ES-I3 (cell line): Measurements from ENCODE around the gene ATG14.
"Not testable (repeated sequence)": the region's sequence is repeated elsewhere in the genome, so short reads cannot be mapped to it uniquely, and the experiment has no call there.

Experiments
- H3K36me3 ChIP-seq: 2 replicates; pipeline ENCODE4 v1.6.1; 2013; ENCODE audit warnings: mild to moderate bottlenecking, low read length, control low read depth, moderate library complexity; ENCODE audit not compliant: insufficient read depth
- H3K4me1 ChIP-seq: 2 replicates; pipeline ENCODE4 v1.6.1; 2013; ENCODE audit warnings: mild to moderate bottlenecking, control low read depth, low read length; ENCODE audit not compliant: insufficient read depth
- H3K9ac ChIP-seq: 2 replicates; pipeline ENCODE4 v1.6.1; 2013; ENCODE audit warnings: low read depth, mild to moderate bottlenecking, low read length, moderate library complexity
- H3K9me3 ChIP-seq: 2 replicates; pipeline ENCODE4 v1.6.1; 2013; ENCODE audit warnings: mild to moderate bottlenecking, low read length, moderate library complexity; ENCODE audit not compliant: control insufficient read depth, insufficient read depth

ATG14 gene

GRCh38 chr14:55411426-55412389 lies at the start of gene ATG14:
Gene ATG14 (minus strand): TSS chr14:55411830. CDS start chr14:55411822, 8 bp downstream.
- H3K9ac ChIP-seq = peak within 1 kb of the TSS; percentile 62
- no peaks in the 10 kb centered on the region for H3K36me3 ChIP-seq
- peaks cover 5% of the 10 kb centered on the region for H3K4me1 ChIP-seq
- H3K9me3 ChIP-seq = no peaks in the 10 kb centered on the region

GRCh38 chr14:55458800-55459515 lies 47.3 kb upstream of the ATG14 start:
- H3K4me1 ChIP-seq = peaks cover 10% of the 10 kb centered on the region
- H3K36me3 ChIP-seq = no peaks in the 10 kb centered on the region
- H3K9ac ChIP-seq = no peak overlapping the region
- peaks cover 5% of the 10 kb centered on the region; the same call in 1 of the 2 replicates for H3K9me3 ChIP-seq

GRCh38 chr14:55457496-55457895 lies 45.9 kb upstream of the ATG14 start:
- Histone ChIP-seq H3K4me1 (peaks cover 13% of the 10 kb centered on the region), H3K36me3 (no peaks in the 10 kb centered on the region), H3K9me3 (peaks cover 5% of the 10 kb centered on the region; the same call in 1 of the 2 replicates), H3K9ac (no peak overlapping the region)

- H3K9ac ChIP-seq, H3K9me3 ChIP-seq, H3K36me3 ChIP-seq: not testable (repeated sequence)
- peaks cover 13% of the 10 kb centered on the region for H3K4me1 ChIP-seq
Observed at GRCh38 chr14:55456411-55456810, 44.8 kb upstream of the ATG14 start.

- no peaks in the 10 kb centered on the region for H3K36me3 ChIP-seq
- peaks cover 5% of the 10 kb centered on the region; the same call in 1 of the 2 replicates for H3K9me3 ChIP-seq
- no peak overlapping the region for H3K9ac ChIP-seq
- peaks cover 13% of the 10 kb centered on the region for H3K4me1 ChIP-seq
Observed at GRCh38 chr14:55454264-55455002, 42.8 kb upstream of the ATG14 start.

- peaks cover 19% of the 10 kb centered on the region for H3K4me1 ChIP-seq
Observed at GRCh38 chr14:55451950-55452349, 40.3 kb upstream of the ATG14 start.

GRCh38 chr14:55451398-55451797 lies 39.8 kb upstream of the ATG14 start:
- Histone ChIP-seq H3K9me3 (no peaks in the 10 kb centered on the region), H3K9ac (no peak overlapping the region), H3K4me1 (peaks cover 23% of the 10 kb centered on the region), H3K36me3 (no peaks in the 10 kb centered on the region)

More at GRCh38 chr14:55451950-55452349, 40.3 kb upstream of the ATG14 start:
- Histone ChIP-seq H3K9me3 (no peaks in the 10 kb centered on the region), H3K36me3 (no peaks in the 10 kb centered on the region), H3K9ac (no peak overlapping the region)

GRCh38 chr14:55450987-55451386 lies 39.4 kb upstream of the ATG14 start:
- no peaks in the 10 kb centered on the region for H3K9me3 ChIP-seq
- no peaks in the 10 kb centered on the region for H3K36me3 ChIP-seq
- peaks cover 23% of the 10 kb centered on the region for H3K4me1 ChIP-seq

GRCh38 chr14:55450539-55450938 lies 38.9 kb upstream of the ATG14 start:
- no peaks in the 10 kb centered on the region for H3K9me3 ChIP-seq
- peaks cover 23% of the 10 kb centered on the region for H3K4me1 ChIP-seq
- H3K9ac ChIP-seq = no peak overlapping the region
- no peaks in the 10 kb centered on the region for H3K36me3 ChIP-seq

More at GRCh38 chr14:55450987-55451386, 39.4 kb upstream of the ATG14 start:
- H3K9ac ChIP-seq = no peak overlapping the region

- Histone ChIP-seq H3K36me3 (no peaks in the 10 kb centered on the region), H3K9me3 (no peaks in the 10 kb centered on the region), H3K9ac (no peak overlapping the region), H3K4me1 (peaks cover 23% of the 10 kb centered on the region)
Observed at GRCh38 chr14:55450124-55450523, 38.5 kb upstream of the ATG14 start.

- H3K36me3 ChIP-seq = no peaks in the 10 kb centered on the region
- H3K4me1 ChIP-seq = peaks cover 14% of the 10 kb centered on the region
- H3K9ac ChIP-seq = no peak overlapping the region
- no peaks in the 10 kb centered on the region for H3K9me3 ChIP-seq
Observed at GRCh38 chr14:55449116-55449515, 37.5 kb upstream of the ATG14 start.

- Histone ChIP-seq H3K36me3 (no peaks in the 10 kb centered on the region), H3K9me3 (no peaks in the 10 kb centered on the region), H3K9ac (no peak overlapping the region), H3K4me1 (peaks cover 10% of the 10 kb centered on the region)
Observed at GRCh38 chr14:55448141-55448614, 36.5 kb upstream of the ATG14 start.

GRCh38 chr14:55446833-55447232 lies 35.2 kb upstream of the ATG14 start:
- Histone ChIP-seq H3K9ac (no peak overlapping the region), H3K36me3 (no peaks in the 10 kb centered on the region), H3K9me3 (no peaks in the 10 kb centered on the region), H3K4me1 (peaks cover 10% of the 10 kb centered on the region)
